Panc1 (cell line): ENCODE data around the gene SECTM1. TPM values are rescaled to one million over a fixed set of nuclear protein-coding genes. Genes with fewer than 3 reads are reported as not detected.

Experiments used
- ATAC-seq: fragments of 200-7000 bp; cut with Tn5 transposase; 2 replicates; pipeline ENCODE4 v1.9.1; 2020; ENCODE audit warnings: mild to moderate bottlenecking, moderate library complexity
- BruUV-seq: library from RNA; stranded (reverse); fragments of 400-500 nt; replicated peaks from 2 replicates; lab custom pipeline; 2021; lab: Mats Ljungman, UMichigan
- CTCF ChIA-PET: fragments of 300-600 bp; sonication (Branson Sonifier 250); formaldehyde crosslinking; loops from one replicate; lab custom pipeline; 2022; ENCODE audit warnings: antibody characterized with exemption; lab: Charles Lee
- POLR2A ChIA-PET: fragments of 300-600 bp; sonication (Branson Sonifier 250); formaldehyde crosslinking; loops from one replicate; lab custom pipeline; 2022; ENCODE audit warnings: antibody characterized with exemption; lab: Charles Lee
- DNase-seq: peaks from one replicate; pipeline ENCODE4 v3.0.0-alpha.2; 2010; ENCODE audit warnings: low read depth, low spot score
- H3K27ac ChIP-seq: 2 replicates; pipeline ENCODE4 v1.5.1; 2011; ENCODE audit warnings: mild to moderate bottlenecking, low read length, inconsistent platforms
- H3K27me3 ChIP-seq: fragments of 200-500 bp; sonication (Bioruptor generic); 2 replicates; pipeline ENCODE4 v1.6.0; 2014; ENCODE audit warnings: low read length, inconsistent platforms; ENCODE audit not compliant: control insufficient read depth, insufficient read depth
- H3K36me3 ChIP-seq: fragments of 200-500 bp; sonication (Bioruptor generic); 2 replicates; pipeline ENCODE4 v1.5.1; 2014; ENCODE audit warnings: inconsistent platforms, mild to moderate bottlenecking, low read length, moderate library complexity; ENCODE audit not compliant: control insufficient read depth, insufficient read depth
- H3K4me1 ChIP-seq: 2 replicates; pipeline ENCODE4 v1.5.1; 2011; ENCODE audit warnings: inconsistent platforms, mild to moderate bottlenecking, low read length, moderate library complexity; ENCODE audit not compliant: control insufficient read depth, insufficient read depth
- H3K4me3 ChIP-seq, 2 experiments: 2 replicates each; pipeline ENCODE4 v1.5.1; 2011 to 2012; ENCODE audit warnings: low read depth in 2 of 2, low read length in 2 of 2, mild to moderate bottlenecking in 2 of 2, inconsistent platforms in 1 of 2, moderate library complexity in 1 of 2
- H3K9me3 ChIP-seq: fragments of 200-500 bp; sonication (Bioruptor generic); 2 replicates; pipeline ENCODE4 v1.5.1; 2014; ENCODE audit warnings: low read depth, mild to moderate bottlenecking, inconsistent platforms, low read length, moderate library complexity; ENCODE audit not compliant: control insufficient read depth, insufficient read depth
- CTCF ChIP-seq: fragments of 450-650 bp; IDR thresholded peaks from 2 replicates; pipeline ENCODE4 v1.5.1; 2017; ENCODE audit warnings: mild to moderate bottlenecking
- POLR2AphosphoS5 ChIP-seq: IDR thresholded peaks from 2 replicates; pipeline ENCODE4 v1.6.1; 2012; ENCODE audit warnings: mild to moderate bottlenecking, low read depth, low read length, moderate library complexity
- SIN3A ChIP-seq: IDR thresholded peaks from 2 replicates; pipeline ENCODE4 v1.6.1; 2012; ENCODE audit warnings: low read depth, mild to moderate bottlenecking, low read length, moderate library complexity, borderline replicate concordance; ENCODE audit not compliant: insufficient read depth
- TCF7L2 ChIP-seq: IDR thresholded peaks from 2 replicates; pipeline ENCODE4 v1.6.1; 2011; ENCODE audit warnings: mild to moderate bottlenecking, low read depth, low read length, inconsistent platforms
- in situ Hi-C: cut with HindIII; loops from 2 replicates; pipeline ENCODE4 v1.10.0; 2016; ENCODE audit warnings: low sequenced_read_pairs, low pct_unique_long_range_greater_than_20kb
- intact Hi-C: fragments of 100-400 bp; cut with micrococcal nuclease; formaldehyde crosslinking; loops from one replicate; pipeline ENCODE4 v1.10.0; 2022; ENCODE audit not compliant: unreplicated experiment
- total RNA-seq: library from RNA; stranded (reverse); gene quantifications from one replicate; pipeline ENCODE4 v1.2.1, GENCODE V29; 2021; ENCODE audit not compliant: unreplicated experiment
- TF ChIP-seq, protein P1 (sequence below), 2 experiments: IDR thresholded peaks; 2 replicates each; pipeline ENCODE4 v1.6.1; 2011 to 2012; ENCODE audit warnings: low read depth in 2 of 2, control low read depth in 1 of 2, low read length in 1 of 2, mild to moderate bottlenecking in 1 of 2, moderate library complexity in 1 of 2; ENCODE audit not compliant: insufficient read depth in 1 of 2

Gene SECTM1
- total RNA-seq, 1 experiment from 2014 or later, result 5.4 TPM

GRCh38 chr17:82311971-82312370, 21.6 kb downstream of the SECTM1 start:
- intact Hi-C loops (no loop called here), in situ Hi-C loops (no loop called here)
- TF ChIP-seq SIN3A (no peak), POLR2AphosphoS5 (no peak), CTCF (no peak), TCF7L2 (no peak)
- TF ChIP-seq, protein P1, sequence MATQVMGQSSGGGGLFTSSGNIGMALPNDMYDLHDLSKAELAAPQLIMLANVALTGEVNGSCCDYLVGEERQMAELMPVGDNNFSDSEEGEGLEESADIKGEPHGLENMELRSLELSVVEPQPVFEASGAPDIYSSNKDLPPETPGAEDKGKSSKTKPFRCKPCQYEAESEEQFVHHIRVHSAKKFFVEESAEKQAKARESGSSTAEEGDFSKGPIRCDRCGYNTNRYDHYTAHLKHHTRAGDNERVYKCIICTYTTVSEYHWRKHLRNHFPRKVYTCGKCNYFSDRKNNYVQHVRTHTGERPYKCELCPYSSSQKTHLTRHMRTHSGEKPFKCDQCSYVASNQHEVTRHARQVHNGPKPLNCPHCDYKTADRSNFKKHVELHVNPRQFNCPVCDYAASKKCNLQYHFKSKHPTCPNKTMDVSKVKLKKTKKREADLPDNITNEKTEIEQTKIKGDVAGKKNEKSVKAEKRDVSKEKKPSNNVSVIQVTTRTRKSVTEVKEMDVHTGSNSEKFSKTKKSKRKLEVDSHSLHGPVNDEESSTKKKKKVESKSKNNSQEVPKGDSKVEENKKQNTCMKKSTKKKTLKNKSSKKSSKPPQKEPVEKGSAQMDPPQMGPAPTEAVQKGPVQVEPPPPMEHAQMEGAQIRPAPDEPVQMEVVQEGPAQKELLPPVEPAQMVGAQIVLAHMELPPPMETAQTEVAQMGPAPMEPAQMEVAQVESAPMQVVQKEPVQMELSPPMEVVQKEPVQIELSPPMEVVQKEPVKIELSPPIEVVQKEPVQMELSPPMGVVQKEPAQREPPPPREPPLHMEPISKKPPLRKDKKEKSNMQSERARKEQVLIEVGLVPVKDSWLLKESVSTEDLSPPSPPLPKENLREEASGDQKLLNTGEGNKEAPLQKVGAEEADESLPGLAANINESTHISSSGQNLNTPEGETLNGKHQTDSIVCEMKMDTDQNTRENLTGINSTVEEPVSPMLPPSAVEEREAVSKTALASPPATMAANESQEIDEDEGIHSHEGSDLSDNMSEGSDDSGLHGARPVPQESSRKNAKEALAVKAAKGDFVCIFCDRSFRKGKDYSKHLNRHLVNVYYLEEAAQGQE (IDR thresholded peaks at IDR 0.05; ENCODE audit: insufficient read depth in 1 of 2, low read depth in 2 of 2, low read length in 1 of 2), result no peak
- no peaks in the 10 kb centered on the region for H3K27me3 ChIP-seq
- ChIA-PET POLR2A (interaction anchor here (0.7 kb wide), 1 partner anchor 30 kb away, joined by 7 read pairs; no protein-coding TSS in a partner anchor), CTCF (no interaction called here)
- no peak overlapping the region for H3K4me3 ChIP-seq
- no TSS peak for BruUV-seq
- no peaks in the 10 kb centered on the region for H3K36me3 ChIP-seq
- no peaks in the 10 kb centered on the region for H3K4me1 ChIP-seq
- DNase-seq, result no peak
- H3K9me3 ChIP-seq, result no peaks in the 10 kb centered on the region
- no peak overlapping the region for H3K27ac ChIP-seq
- ATAC-seq, result no peak

GRCh38 chr17:82310877-82311276, 22.7 kb downstream of the SECTM1 start:
- H3K9me3 ChIP-seq, result no peaks in the 10 kb centered on the region
- intact Hi-C loops (no loop called here), in situ Hi-C loops (no loop called here)
- ChIA-PET POLR2A (no interaction called here), CTCF (interaction anchor here (0.6 kb wide), 1 partner anchor 11 kb away, joined by 3 read pairs; no protein-coding TSS in a partner anchor)
- no peaks in the 10 kb centered on the region for H3K27me3 ChIP-seq
- H3K36me3 ChIP-seq, result no peaks in the 10 kb centered on the region
- H3K27ac ChIP-seq, result no peak overlapping the region
- TF ChIP-seq TCF7L2 (no peak), CTCF (no peak), POLR2AphosphoS5 (no peak), SIN3A (no peak)
- TF ChIP-seq, protein P1 (IDR thresholded peaks at IDR 0.05; ENCODE audit: insufficient read depth in 1 of 2, low read depth in 2 of 2, low read length in 1 of 2), result no peak
- ATAC-seq (no peak), DNase-seq (no peak)
- H3K4me1 ChIP-seq, result no peaks in the 10 kb centered on the region
- no peak overlapping the region for H3K4me3 ChIP-seq
- BruUV-seq, result no TSS peak
